Fibroblast of lung (primary cell): Measurements from ENCODE around the gene MEF2A. TPM values are rescaled to one million over a fixed set of nuclear protein-coding genes. Genes with fewer than 3 reads are reported as not detected.

Experiments
- DNase-seq, 2 donors: peaks; one replicate each; pipeline versions ENCODE4 v3.0.0 to v3.0.0-alpha.2; 2010; ENCODE audit warnings: low read depth in 2 of 2
- H2AFZ ChIP-seq: 2 replicates; pipeline ENCODE4 v1.5.1; 2012; ENCODE audit warnings: low read length, control low read depth, inconsistent platforms
- H3K27ac ChIP-seq: 2 replicates; pipeline ENCODE4 v1.5.1; 2011; ENCODE audit warnings: low read length, control low read depth; ENCODE audit not compliant: insufficient read depth
- H3K27me3 ChIP-seq: 2 replicates; pipeline ENCODE4 v1.5.1; 2011; ENCODE audit warnings: mild to moderate bottlenecking, low read length; ENCODE audit not compliant: control insufficient read depth, insufficient read depth
- H3K36me3 ChIP-seq: 2 replicates; pipeline ENCODE4 v1.5.1; 2011; ENCODE audit warnings: low read length; ENCODE audit not compliant: control insufficient read depth, insufficient read depth
- H3K4me1 ChIP-seq: 2 replicates; pipeline ENCODE4 v1.5.1; 2011; ENCODE audit warnings: low read length; ENCODE audit not compliant: control insufficient read depth, insufficient read depth; ENCODE audit errors: extremely low read depth
- H3K4me2 ChIP-seq: 2 replicates; pipeline ENCODE4 v1.5.1; 2011; ENCODE audit warnings: low read length, control low read depth; ENCODE audit not compliant: insufficient read depth; ENCODE audit errors: extremely low read depth
- H3K4me3 ChIP-seq, 4 experiments: fragments of 200-600 bp in 1 of 4; sonication (generic) in 1 of 4; replicated peaks in 1 of 4; 2 replicates each; pipeline ENCODE4 v1.5.1; 2011 to 2016; ENCODE audit warnings: low read length in 4 of 4, low read depth in 3 of 4, mild to moderate bottlenecking in 3 of 4, control low read depth in 2 of 4, inconsistent platforms in 1 of 4, mixed read lengths in 1 of 4; ENCODE audit not compliant: insufficient read depth in 1 of 4; ENCODE audit errors: control extremely low read depth in 1 of 4
- H3K79me2 ChIP-seq: 2 replicates; pipeline ENCODE4 v1.5.1; 2012; ENCODE audit warnings: mild to moderate bottlenecking, low read length, inconsistent platforms; ENCODE audit not compliant: control insufficient read depth, insufficient read depth
- H3K9ac ChIP-seq: 2 replicates; pipeline ENCODE4 v1.5.1; 2011; ENCODE audit warnings: mild to moderate bottlenecking, low read length, control low read depth; ENCODE audit not compliant: insufficient read depth
- H3K9me3 ChIP-seq: 2 replicates; pipeline ENCODE4 v1.5.1; 2012; ENCODE audit warnings: low read depth, low read length; ENCODE audit not compliant: control insufficient read depth, insufficient read depth
- H4K20me1 ChIP-seq: 2 replicates; pipeline ENCODE4 v1.5.1; 2011; ENCODE audit warnings: low read length; ENCODE audit not compliant: control insufficient read depth, insufficient read depth; ENCODE audit errors: extremely low read depth
- CTCF ChIP-seq, 2 donors: IDR thresholded peaks in 1 of 2; conservative IDR thresholded peaks in 1 of 2; 1 replicate in 1 of 2; 2 replicates in 1 of 2; pipeline ENCODE4 v1.5.1; 2011 to 2012; ENCODE audit warnings: low read length in 2 of 2, control low read depth in 1 of 2, inconsistent platforms in 1 of 2, low read depth in 1 of 2, mild to moderate bottlenecking in 1 of 2
- EZH2 ChIP-seq: IDR thresholded peaks from 2 replicates; pipeline ENCODE4 v1.5.1; 2012; ENCODE audit warnings: low read length, control low read depth, mild to moderate bottlenecking; ENCODE audit errors: missing control alignments
- polyA plus RNA-seq, 2 donors: library from polyadenylated mRNA; depleted of rRNA in 1 of 2; stranded (reverse) in 1 of 2; unstranded in 1 of 2; fragments of >200 nt; gene quantifications; 2 replicates each; pipeline ENCODE4 v1.2.1, GENCODE V29; 2011 to 2012; ENCODE audit warnings: missing spikeins in 1 of 2
- total RNA-seq: library from RNA; depleted of rRNA; stranded (reverse); fragments of >200 nt; gene quantifications from 2 replicates; pipeline ENCODE4 v1.2.1, GENCODE V29; 2014

The MEF2A gene
- total and polyA plus RNA-seq, 2 donors (not counting 1 experiment from before 2014, with no cell fraction given) = 24.6 to 40.4 TPM

- H3K9me3 ChIP-seq = no peaks in the 10 kb centered on the region
- no peak overlapping the region for H3K4me3 ChIP-seq
- H3K4me2 ChIP-seq = no peak overlapping the region
- no peaks in the 10 kb centered on the region for H3K79me2 ChIP-seq
- H3K4me1 ChIP-seq = peaks cover under 1% of the 10 kb centered on the region
- no peaks in the 10 kb centered on the region for H4K20me1 ChIP-seq
- H3K9ac ChIP-seq = no peak overlapping the region
- TF ChIP-seq EZH2 (no peak), CTCF (conservative IDR thresholded peaks at IDR 0.05 in 1 of 2, IDR thresholded peaks at IDR 0.05 in 1 of 2; ENCODE audit: low read depth in 1 of 2, low read length in 2 of 2) (no peak)
- no peaks in the 10 kb centered on the region for H3K36me3 ChIP-seq
- no peak overlapping the region for H2AFZ ChIP-seq
- H3K27ac ChIP-seq = no peak overlapping the region
- H3K27me3 ChIP-seq = no peaks in the 10 kb centered on the region
- no peak for DNase-seq
Measured at GRCh38 chr15:99645951-99646350, 80.2 kb downstream of the MEF2A start.

DNA sequence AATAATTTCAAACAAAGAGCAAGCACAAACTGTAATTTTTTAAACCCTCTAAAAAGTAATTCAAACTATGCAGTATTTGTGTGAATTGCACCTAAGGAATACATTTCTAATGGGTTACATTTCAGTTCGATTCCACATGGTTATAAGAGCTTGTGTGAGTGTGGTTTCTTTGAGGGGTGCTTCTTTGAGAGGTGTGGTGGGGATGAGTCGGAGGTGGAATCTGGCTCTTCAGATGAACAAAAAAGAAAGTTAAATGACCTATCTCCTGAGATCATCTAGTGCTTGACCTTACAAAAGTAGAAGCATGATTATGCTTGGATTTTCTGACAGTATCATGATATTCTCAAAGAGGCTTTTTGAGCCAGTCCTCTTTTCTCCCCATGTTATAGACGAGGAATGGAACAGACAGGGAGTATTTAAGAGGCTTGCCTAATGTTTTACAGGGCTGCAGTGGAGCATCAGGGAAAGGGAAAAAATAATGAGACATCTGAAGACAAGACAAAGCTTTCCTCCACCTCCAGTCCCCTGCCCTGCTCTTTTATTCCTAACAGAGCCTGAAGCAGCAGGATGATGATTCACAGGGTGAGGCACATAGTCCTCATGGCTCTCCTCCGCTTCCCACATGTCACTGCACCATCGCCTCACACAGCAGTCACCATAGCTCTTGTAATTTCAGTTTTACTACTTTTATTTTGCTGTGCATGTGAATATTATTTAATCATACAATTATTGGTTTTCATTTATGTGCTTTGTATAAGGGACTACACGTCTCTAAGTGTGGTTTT, 85.4 kb downstream of the MEF2A start:
- no peaks in the 10 kb centered on the region for H3K27me3 ChIP-seq
- no peaks in the 10 kb centered on the region for H3K9me3 ChIP-seq
- TF ChIP-seq EZH2 (no peak), CTCF (conservative IDR thresholded peaks at IDR 0.05 in 1 of 2, IDR thresholded peaks at IDR 0.05 in 1 of 2; ENCODE audit: low read depth in 1 of 2, low read length in 2 of 2) (no peak)
- H3K4me2 ChIP-seq = peak overlapping the region; percentile 3
- H3K79me2 ChIP-seq = no peaks in the 10 kb centered on the region
- H4K20me1 ChIP-seq = no peaks in the 10 kb centered on the region
- H3K4me1 ChIP-seq = peaks cover 6% of the 10 kb centered on the region
- no peaks in the 10 kb centered on the region for H3K36me3 ChIP-seq
- no peak overlapping the region for H3K27ac ChIP-seq
- no peak overlapping the region for H2AFZ ChIP-seq
- no peak overlapping the region for H3K4me3 ChIP-seq
- no peak overlapping the region for H3K9ac ChIP-seq
- peak; percentile 29 to 71 for DNase-seq

DNA sequence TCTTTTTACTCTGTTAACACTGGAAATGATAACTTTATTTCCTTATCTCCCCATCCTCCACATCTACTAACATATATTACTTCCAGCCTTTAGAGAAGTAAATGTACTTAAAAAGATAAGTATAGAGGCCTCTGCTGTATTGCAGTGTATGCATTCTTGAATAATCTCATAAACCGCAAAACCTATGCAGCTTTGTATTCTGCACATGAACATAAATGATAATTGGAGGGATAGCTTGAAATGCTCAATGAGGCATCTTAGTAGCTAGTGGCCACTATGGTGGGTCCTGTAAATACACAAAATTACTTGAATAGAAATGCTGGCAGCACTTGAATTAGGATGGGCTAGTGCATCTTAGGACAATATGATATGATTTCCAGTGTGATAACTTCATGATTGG, 90.4 kb downstream of the MEF2A start:
- Histone ChIP-seq H3K27me3 (no peaks in the 10 kb centered on the region), H3K36me3 (no peaks in the 10 kb centered on the region), H3K9ac (no peak overlapping the region), H3K4me3 (no peak overlapping the region), H3K27ac (no peak overlapping the region), H4K20me1 (no peaks in the 10 kb centered on the region), H3K4me2 (no peak overlapping the region), H3K4me1 (peaks cover 3% of the 10 kb centered on the region), H3K9me3 (no peaks in the 10 kb centered on the region), H2AFZ (no peak overlapping the region), H3K79me2 (no peaks in the 10 kb centered on the region)
- no peak for DNase-seq
- TF ChIP-seq EZH2 (no peak), CTCF (conservative IDR thresholded peaks at IDR 0.05 in 1 of 2, IDR thresholded peaks at IDR 0.05 in 1 of 2; ENCODE audit: low read depth in 1 of 2, low read length in 2 of 2) (no peak)
